HepG2 (cell line): ENCODE results near the gene NELFB. TPM values are rescaled to one million over a fixed set of nuclear protein-coding genes. Genes with fewer than 3 reads are reported as not detected.

ENCODE experiments used
- CEBPZ ChIP-seq: IDR thresholded peaks from 2 replicates; pipeline ENCODE4 v1.6.1; 2012; ENCODE audit warnings: low read length, improper control_type of control experiment
- ESRRA ChIP-seq: sonication (generic); formaldehyde crosslinking; IDR thresholded peaks from 2 replicates; pipeline ENCODE4 v1.5.1; 2020; ENCODE audit warnings: mild to moderate bottlenecking, low read depth, missing genetic modification reagents
- FOXO1 ChIP-seq: sonication (generic); formaldehyde crosslinking; IDR thresholded peaks from 2 replicates; pipeline ENCODE4 v1.4.0; 2020; ENCODE audit warnings: missing genetic modification reagents
- GPBP1L1 ChIP-seq: sonication (generic); formaldehyde crosslinking; IDR thresholded peaks from 2 replicates; pipeline ENCODE4 v1.5.0; 2020; ENCODE audit warnings: mild to moderate bottlenecking, missing genetic modification reagents
- HMGXB4 ChIP-seq, 2 experiments: sonication (generic) in 1 of 2; formaldehyde crosslinking in 1 of 2; IDR thresholded peaks; 2 replicates each; pipeline versions ENCODE4 v1.4.0 to v1.6.1; 2018 to 2020; ENCODE audit warnings: missing genetic modification reagents in 2 of 2, borderline replicate concordance in 1 of 2, low read depth in 1 of 2, mild to moderate bottlenecking in 1 of 2, missing biosample characterization in 1 of 2
- MTA1 ChIP-seq: sonication (generic); formaldehyde crosslinking; IDR thresholded peaks from 2 replicates; pipeline ENCODE4 v1.4.0; 2020; ENCODE audit warnings: missing genetic modification reagents, mild to moderate bottlenecking, borderline replicate concordance
- MXD4 ChIP-seq: IDR thresholded peaks from 2 replicates; pipeline ENCODE4 v1.6.1; 2016; ENCODE audit warnings: mild to moderate bottlenecking, missing biosample characterization, missing genetic modification reagents
- MXI1 ChIP-seq: IDR thresholded peaks from 3 replicates; pipeline ENCODE4 v1.6.1; 2012; ENCODE audit warnings: low read depth, low read length, inconsistent platforms, borderline replicate concordance
- PHF8 ChIP-seq: sonication (generic); formaldehyde crosslinking; IDR thresholded peaks from 2 replicates; pipeline ENCODE4 v1.5.0; 2020; ENCODE audit warnings: missing genetic modification reagents
- RXRA ChIP-seq: sonication (generic); formaldehyde crosslinking; IDR thresholded peaks from 2 replicates; pipeline ENCODE4 v1.5.1; 2020; ENCODE audit warnings: missing genetic modification reagents
- SNAI1 ChIP-seq: sonication (generic); formaldehyde crosslinking; IDR thresholded peaks from 2 replicates; pipeline ENCODE4 v1.5.0; 2020; ENCODE audit warnings: mild to moderate bottlenecking, missing genetic modification reagents, borderline replicate concordance
- ZBTB7A ChIP-seq: sonication (generic); formaldehyde crosslinking; IDR thresholded peaks from 2 replicates; pipeline ENCODE4 v1.8.0; 2022; ENCODE audit warnings: mild to moderate bottlenecking, missing genetic modification reagents
- ZNF503 ChIP-seq: sonication (generic); formaldehyde crosslinking; IDR thresholded peaks from 2 replicates; pipeline ENCODE4 v1.4.0; 2020; ENCODE audit warnings: missing genetic modification reagents
- ZNF547 ChIP-seq: sonication (generic); formaldehyde crosslinking; IDR thresholded peaks from 2 replicates; pipeline ENCODE4 v1.5.1; 2020; ENCODE audit warnings: mild to moderate bottlenecking, missing genetic modification reagents
- ZNF713 ChIP-seq: sonication (generic); formaldehyde crosslinking; IDR thresholded peaks from 2 replicates; pipeline ENCODE4 v1.4.0; 2020; ENCODE audit warnings: mild to moderate bottlenecking, missing genetic modification reagents
- polyA plus RNA-seq, 8 experiments: library from polyadenylated mRNA; depleted of rRNA in 3 of 8; stranded (reverse) in 7 of 8; unstranded in 1 of 8; fragments of >200 nt; fragmentation: Illumina TruSeq in 4 of 8; extraction: Trizol in 4 of 8; gene quantifications; 2 replicates each; pipeline versions ENCODE4 v1.2.1 to v1.2.3, GENCODE V29; 2011 to 2016; ENCODE audit warnings: low read depth in 4 of 8, missing spikeins in 1 of 8, mixed read lengths in 1 of 8; ENCODE audit not compliant: insufficient read depth in 1 of 8
- total RNA-seq, 5 experiments: library from RNA; depleted of rRNA; stranded (reverse); fragments of >200 nt; fragmentation: Illumina TruSeq; extraction: Trizol; gene quantifications; 2 replicates each; pipeline ENCODE4 v1.2.3, GENCODE V29; 2016; ENCODE audit warnings: low read depth in 1 of 5
- TF ChIP-seq, protein P1 (sequence below): sonication (generic); formaldehyde crosslinking; conservative IDR thresholded peaks from 2 replicates; pipeline ENCODE4 v1.5.0; 2020; ENCODE audit warnings: missing genetic modification reagents
- TF ChIP-seq, protein P2 (sequence below): IDR thresholded peaks from 2 replicates; pipeline ENCODE4 v1.6.1; 2018; ENCODE audit warnings: missing genetic modification reagents

NELFB gene
- total and polyA plus RNA-seq, 2 of the 13 experiments (the other 11 are each of a cell fraction or from before 2014, with no cell fraction given), result 26.5 to 45.8 TPM

DNA sequence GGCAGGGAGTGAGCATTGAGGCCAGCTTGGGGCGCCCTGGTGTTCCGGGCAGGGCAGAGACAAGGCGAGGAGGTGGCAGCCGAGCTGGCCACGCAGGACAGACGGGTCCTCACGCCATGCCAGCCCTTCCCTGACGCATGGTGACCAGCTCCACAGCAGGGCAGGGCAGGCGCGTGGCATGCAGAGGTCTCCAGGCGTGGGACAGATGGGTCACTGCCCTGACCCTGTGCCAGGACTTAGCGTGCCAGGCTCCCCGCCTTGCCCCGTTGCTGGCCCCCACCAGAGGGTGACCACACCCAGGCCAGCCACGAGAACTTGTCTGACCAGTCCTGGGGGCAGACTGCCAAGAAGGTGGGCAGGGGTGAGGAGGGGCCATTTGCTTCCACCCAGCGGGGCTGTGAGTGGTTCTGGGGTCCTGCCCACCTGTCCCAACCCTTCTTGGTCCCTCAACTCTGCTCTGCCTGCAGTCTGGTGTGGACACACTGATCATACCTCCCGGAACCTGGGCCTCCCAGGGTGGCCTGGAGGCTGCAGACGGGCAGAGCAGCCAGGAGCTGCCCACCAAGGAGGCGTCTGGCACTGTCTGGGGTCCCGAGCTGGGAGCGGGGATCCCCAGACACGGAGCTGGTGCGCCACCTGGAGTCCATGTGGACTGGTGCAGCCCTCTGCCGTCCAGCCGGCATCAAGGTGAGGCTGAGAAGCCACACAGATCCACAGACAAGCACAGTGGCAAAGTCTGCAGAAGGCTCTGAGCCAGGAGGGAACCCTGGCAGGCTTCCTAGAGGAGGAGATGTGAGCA is 27.9 kb upstream of the NELFB start, which contains the start of gene RNF224 (continued):
- TF ChIP-seq HMGXB4 (CRISPR knock-in tag; IDR thresholded peaks at IDR 0.05; ENCODE audit: borderline replicate concordance in 1 of 2, low read depth in 1 of 2), result peak; percentile 49 to 63; a peak in 2 of 4 replicates
- peak; percentile 44; the same call in 1 of the 3 replicates for TF ChIP-seq MXI1
- TF ChIP-seq GPBP1L1 (CRISPR knock-in tag), result no peak
- peak; percentile 34; the same call in 1 of the 2 replicates for TF ChIP-seq PHF8
- TF ChIP-seq ZNF503 (CRISPR knock-in tag), result no peak
- peak; percentile 29; the same call in 1 of the 2 replicates for TF ChIP-seq FOXO1 (CRISPR knock-in tag)
- no peak for TF ChIP-seq ZNF713 (CRISPR knock-in tag)
- peak; percentile 32 for TF ChIP-seq ZBTB7A (CRISPR knock-in tag)
- TF ChIP-seq, protein P1, sequence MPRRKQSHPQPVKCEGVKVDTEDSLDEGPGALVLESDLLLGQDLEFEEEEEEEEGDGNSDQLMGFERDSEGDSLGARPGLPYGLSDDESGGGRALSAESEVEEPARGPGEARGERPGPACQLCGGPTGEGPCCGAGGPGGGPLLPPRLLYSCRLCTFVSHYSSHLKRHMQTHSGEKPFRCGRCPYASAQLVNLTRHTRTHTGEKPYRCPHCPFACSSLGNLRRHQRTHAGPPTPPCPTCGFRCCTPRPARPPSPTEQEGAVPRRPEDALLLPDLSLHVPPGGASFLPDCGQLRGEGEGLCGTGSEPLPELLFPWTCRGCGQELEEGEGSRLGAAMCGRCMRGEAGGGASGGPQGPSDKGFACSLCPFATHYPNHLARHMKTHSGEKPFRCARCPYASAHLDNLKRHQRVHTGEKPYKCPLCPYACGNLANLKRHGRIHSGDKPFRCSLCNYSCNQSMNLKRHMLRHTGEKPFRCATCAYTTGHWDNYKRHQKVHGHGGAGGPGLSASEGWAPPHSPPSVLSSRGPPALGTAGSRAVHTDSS, result no peak
- TF ChIP-seq ZNF547 (CRISPR knock-in tag), result no peak
- TF ChIP-seq MTA1, result peak; percentile 51; the same call in 1 of the 2 replicates
- TF ChIP-seq, protein P2, sequence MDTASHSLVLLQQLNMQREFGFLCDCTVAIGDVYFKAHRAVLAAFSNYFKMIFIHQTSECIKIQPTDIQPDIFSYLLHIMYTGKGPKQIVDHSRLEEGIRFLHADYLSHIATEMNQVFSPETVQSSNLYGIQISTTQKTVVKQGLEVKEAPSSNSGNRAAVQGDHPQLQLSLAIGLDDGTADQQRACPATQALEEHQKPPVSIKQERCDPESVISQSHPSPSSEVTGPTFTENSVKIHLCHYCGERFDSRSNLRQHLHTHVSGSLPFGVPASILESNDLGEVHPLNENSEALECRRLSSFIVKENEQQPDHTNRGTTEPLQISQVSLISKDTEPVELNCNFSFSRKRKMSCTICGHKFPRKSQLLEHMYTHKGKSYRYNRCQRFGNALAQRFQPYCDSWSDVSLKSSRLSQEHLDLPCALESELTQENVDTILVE (CRISPR knock-in tag), result peak; percentile 28; the same call in 1 of the 2 replicates
- TF ChIP-seq CEBPZ, result no peak
- TF ChIP-seq RXRA (CRISPR knock-in tag), result peak; percentile 41
- no peak for TF ChIP-seq SNAI1 (CRISPR knock-in tag)
- TF ChIP-seq ESRRA (CRISPR knock-in tag), result no peak
- no peak for TF ChIP-seq MXD4 (CRISPR knock-in tag)
